Gastroesophageal sphincter (tissue), 3 donors: ENCODE data around the gene SEC14L3.

Source experiments
- CTCF ChIP-seq, 4 experiments: fragments of 200-600 bp in 2 of 4; fragments of 450-650 bp in 2 of 4; sonication (generic) in 1 of 4; IDR thresholded peaks; one replicate each; pipeline ENCODE4 v1.5.1; 2017 to 2019; ENCODE audit warnings: antibody characterized with exemption in 4 of 4, mild to moderate bottlenecking in 2 of 4, moderate library complexity in 2 of 4
- POLR2A ChIP-seq, 2 donors: fragments of 450-650 bp; IDR thresholded peaks; one replicate each; pipeline ENCODE4 v1.6.1; 2017; ENCODE audit warnings: antibody characterized with exemption in 2 of 2, mild to moderate bottlenecking in 2 of 2, moderate library complexity in 1 of 2
- POLR2AphosphoS5 ChIP-seq: sonication (generic); formaldehyde crosslinking; IDR thresholded peaks from one replicate; pipeline ENCODE4 v1.6.1; 2017; ENCODE audit warnings: antibody characterized with exemption

DNA sequence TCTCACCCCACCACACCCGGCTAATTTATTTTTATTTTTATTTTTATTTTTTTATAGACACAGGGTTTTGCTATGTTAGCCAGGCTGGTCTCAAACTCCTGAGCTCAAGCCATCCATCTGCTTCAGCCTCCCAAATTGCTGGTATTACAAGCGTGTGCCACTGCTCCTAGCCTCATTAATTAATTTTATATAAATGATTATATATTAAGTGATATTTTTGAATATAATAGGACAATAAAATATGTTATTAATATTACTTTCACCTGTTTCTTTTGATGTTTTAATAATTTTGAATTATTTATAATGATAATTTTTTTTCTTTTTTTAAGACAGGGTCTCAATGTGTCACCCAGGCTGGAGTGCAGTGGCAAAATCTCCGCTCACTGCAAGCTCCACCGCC is 35.9 kb upstream of the SEC14L3 start:
- TF ChIP-seq CTCF (IDR thresholded peaks at IDR 0.05) = no peak
- TF ChIP-seq POLR2A (IDR thresholded peaks at IDR 0.05) = no peak
- no peak for TF ChIP-seq POLR2AphosphoS5
